RPMI8226 (cell line): Measurements from ENCODE around the gene SV2C.
"Not testable (repeated sequence)": the region's sequence is repeated elsewhere in the genome, so short reads cannot be mapped to it uniquely, and the experiment has no call there.

Experiments
- DNase-seq: peaks from one replicate; pipeline ENCODE4 v3.0.0-alpha.2; 2015

SV2C gene

DNA sequence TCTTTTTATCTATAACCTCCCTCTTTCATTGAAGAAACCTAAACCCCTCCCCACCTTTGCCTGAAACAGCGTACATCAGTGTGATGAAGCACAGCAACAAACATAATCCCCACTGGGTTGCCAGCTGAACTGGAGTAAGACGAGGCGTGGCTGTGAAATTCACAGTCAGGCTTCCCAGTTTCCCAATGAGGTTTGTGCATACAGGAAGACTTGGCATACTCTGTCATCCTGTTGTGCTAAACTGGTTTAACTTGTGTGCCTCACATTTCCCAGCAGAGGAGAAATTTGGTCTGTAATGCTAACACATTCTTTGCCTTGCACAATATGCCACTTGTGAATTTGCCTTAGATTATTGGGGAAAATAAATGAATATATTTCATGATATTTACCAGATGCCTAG, 121.5 kb downstream of the SV2C start:
- DNase-seq = no peak

DNA sequence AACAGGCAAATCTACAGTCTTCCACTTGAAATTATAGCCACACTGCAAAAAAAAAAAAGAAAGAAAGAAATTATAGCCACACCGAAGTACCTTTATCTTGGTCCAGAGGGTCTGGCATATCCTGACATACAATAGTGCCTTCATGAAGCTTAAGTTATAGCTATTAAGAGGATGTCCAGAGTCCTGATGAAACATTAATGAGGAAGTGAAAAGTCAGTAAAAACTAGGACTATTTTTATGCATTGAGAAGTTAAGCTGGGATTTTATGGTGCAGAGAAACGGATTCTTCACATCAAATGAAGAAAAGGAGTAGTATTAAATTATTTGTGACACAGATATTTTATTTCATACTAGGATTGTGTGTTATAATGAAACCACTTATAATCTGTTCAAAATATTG, 123.9 kb downstream of the SV2C start:
- DNase-seq = no peak

DNA sequence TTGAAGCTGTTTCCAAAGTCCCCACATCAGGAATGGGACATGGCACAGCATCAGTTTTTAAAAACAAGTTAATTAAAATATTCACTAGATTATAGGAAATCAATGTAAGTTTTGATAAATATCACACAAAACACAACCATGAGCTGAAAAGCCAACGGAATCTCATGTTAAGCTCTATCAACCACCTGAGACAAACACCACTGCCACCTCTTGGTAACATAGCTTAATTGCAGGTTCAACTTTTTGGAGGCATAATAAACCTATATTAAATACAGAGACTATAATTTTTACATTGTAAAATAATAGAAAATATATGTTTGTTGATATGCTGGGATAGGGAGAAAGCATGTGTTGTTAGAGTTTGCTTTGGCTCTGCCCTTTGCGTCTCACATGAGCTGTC, 126.1 kb downstream of the SV2C start:
- DNase-seq = no peak

DNA sequence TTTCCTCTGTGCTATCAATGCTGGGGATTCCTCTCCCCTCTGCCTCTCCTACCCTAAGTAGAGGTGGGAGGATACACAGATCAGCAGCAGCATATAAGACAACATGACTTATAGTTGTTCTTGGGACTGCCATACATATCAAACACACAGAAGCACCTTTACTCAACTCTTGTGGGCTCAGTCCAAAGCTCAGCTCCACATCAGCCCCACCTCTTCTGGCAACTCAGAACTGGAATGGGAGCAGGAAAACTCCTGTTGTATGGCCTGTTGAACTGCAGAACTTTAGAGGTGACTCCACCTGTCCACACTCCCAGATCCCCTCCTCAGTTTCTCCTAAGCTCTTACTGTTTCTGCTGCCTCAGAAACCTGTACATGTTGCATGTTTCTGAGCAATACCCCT, 127.8 kb downstream of the SV2C start:
- no peak for DNase-seq

DNA sequence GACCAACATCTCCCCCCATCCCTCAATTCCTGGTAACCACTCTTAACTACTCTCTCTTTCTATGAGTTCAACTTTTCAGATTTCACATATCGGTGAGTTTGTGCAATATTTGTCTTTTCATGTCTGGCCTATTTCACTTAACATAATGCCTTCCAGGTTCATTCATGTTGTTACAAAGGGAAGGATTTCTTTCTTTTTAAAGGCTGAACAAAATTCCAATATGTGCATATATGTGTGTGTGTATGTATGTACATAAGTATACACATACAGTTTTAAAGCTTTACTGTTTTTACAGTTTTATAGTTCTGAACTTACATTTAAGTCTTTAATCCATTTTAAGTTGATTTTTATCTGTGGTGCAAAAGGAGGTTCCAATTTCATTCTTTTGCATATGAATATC, 130.7 kb downstream of the SV2C start:
- DNase-seq = no peak

DNA sequence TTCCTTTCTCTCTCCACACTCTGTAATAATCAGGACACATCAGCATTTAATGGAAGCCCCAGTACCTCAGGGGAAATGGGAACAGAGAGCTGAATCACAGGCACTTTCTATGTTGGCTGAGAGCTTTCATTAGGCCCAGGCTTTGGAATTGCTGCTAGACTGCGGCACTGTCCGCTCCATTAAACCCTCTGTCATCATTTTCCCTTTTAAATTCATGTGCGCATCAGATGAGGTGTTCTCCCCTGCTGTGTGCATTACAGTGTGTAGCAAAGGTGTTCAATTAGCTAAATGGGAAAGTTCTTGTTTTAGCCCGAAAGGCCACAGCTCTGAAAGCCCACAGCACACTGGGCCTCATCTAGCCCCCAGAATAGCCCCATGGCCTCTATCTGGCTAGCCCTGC, 133.6 kb downstream of the SV2C start:
- no peak for DNase-seq

DNA sequence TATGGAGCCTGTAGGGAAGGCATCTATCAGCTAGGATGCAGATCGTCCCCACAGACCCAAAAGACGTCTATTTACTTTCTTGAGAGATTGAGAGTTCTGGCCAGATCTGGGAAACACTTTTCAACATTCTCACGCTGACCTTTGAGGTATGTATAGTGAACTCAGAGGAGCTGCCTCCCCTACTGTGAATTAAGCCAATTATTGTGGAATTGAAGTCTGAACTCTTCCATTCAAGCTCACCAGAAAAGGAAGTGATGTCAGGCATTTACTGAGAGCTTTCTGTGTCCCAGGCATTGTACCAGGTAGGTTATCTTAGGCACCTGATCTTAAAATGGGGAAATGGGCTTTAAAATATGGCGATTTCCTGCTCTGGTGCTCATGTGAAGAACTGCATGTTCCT, 136.5 kb downstream of the SV2C start:
- no peak for DNase-seq

DNA sequence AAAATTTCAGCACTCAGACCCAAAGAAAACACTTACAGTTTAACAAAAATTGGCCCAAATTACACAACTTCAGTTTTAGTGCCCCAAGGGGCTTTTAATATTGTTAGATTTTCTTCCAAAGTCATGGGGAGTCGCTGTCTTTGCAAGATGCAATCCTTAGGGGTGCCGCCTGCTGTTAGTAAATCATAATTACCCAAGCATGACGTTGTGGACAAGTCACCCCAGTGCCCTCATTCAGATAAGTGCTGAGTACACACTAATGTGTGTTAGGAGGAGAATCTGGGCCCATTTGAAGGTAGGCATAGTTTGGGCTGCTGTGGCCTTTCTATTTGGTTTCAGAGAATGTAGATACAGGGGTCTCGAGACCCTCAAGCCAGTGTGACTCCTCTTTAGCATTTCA, 138.1 kb downstream of the SV2C start:
- DNase-seq = no peak

DNA sequence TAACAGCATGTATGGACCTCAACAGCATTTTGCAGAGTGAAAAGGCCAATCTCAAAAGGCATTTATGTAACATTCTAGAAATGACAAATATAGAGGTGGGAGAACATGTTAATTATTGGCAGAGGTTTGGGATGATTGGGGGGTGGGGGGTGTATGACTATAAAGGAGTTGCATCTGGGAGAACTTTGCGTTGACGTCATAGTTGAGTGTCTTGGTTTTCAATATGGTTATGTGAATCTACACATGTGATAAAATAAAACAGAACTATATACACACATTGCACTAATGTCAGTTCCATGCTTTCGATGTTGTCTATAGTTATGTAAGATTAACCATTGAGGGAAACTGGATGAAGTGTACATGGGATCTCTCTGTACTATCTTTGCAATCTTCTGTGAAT, 139.1 kb downstream of the SV2C start:
- no peak for DNase-seq

DNA sequence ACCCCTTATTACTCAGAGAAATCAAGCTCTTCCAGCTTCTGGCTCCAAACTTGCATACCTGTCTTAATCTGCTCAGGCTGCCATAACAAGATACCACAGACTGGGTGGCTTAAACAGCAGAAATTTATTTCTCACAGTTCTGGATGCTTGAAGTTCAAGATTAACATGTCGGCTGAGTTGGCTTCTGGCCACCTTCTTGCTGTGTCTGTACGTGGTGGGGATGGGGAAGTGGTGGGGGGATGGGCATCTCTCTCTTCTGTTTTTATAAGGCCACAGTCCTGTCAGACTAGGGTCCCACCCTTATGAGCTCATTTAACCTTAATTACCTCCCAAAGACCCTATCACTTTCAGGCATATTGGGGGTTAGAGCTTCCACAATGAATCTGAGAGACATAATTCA, 140.5 kb downstream of the SV2C start:
- no peak for DNase-seq

DNA sequence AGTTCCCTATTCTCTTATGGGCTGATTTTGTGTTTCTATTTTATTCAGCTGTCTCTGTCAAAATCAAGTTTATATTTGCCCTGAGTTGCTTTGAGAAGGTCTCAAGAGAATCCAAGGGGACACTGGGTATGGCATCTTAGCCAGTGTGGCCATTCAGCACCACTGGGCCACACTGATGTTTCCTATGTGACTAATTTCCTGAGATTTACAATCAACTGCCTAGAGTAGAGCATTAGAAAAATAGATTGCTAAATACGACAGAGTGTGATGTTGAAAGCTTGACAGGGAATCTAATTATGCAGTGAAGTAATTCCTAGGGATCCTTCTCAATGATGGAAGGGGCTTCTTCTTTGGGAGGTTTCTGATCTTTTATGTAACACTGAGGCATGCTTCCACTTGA, 141.7 kb downstream of the SV2C start:
- DNase-seq = no peak

DNA sequence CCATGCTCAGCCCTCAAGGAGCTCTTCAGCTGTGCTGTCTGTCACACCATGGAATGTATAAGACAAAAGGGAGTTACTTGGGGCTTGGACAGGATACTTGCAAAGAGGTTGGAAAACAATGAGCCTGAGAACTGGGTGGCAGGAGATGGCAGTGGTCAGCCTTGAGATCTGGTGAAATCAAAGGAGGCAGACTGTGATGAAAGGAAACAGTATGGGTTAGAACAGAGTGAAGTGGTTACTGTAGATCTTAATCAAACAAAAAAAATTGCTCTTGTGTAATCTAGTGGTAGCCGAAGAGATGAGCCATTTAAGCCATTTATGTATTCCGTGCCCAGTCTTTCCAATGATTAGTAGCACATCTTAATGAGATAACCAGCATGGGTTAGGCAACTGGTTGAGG, 142.2 kb downstream of the SV2C start:
- DNase-seq = no peak

DNA sequence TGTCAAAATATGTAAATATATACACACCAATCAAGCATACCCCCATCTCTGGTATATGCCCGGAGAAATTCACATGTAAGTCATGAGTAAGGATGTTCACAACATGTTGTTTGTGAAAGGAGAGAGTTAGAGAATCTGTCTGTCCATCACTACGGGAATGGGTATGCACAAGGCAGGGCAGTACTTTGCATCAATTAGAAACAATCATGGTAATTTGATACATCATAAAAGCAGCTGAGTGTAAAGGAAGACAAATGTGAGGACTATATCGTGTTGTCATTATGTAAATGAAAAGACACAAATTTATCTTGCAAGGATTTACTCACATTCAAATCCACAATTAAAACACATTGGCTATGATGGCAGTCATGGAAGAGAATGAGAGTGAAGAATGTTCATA, 146.7 kb downstream of the SV2C start:
- no peak for DNase-seq

DNA sequence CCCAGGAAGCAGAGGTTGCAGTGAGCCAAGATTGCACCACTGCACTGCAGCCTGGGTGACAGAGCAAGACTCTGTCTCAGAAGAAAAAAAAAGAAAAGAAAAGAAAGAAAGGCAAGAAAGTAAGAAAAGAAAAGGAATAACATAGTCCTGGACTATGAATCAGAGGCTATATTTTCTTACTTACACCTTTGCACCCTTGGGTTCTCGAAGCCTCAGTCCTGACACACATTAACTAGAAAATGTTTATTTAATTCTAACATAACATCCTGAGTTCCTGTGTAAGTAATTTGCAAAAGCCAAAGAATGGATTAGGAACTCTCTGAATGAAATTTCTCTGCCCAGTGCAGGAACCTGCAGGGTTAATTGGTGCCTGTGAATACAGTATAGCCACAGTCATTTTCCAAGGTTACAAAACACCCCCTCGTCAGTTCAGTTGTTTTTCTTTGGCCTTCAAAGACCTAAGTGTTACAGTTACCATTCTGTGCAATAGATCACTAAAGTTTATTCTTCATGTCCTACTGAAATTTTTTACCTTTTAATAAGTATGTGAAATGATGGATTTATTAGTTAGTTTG, 147.6 kb downstream of the SV2C start:
- DNase-seq = no peak

DNA sequence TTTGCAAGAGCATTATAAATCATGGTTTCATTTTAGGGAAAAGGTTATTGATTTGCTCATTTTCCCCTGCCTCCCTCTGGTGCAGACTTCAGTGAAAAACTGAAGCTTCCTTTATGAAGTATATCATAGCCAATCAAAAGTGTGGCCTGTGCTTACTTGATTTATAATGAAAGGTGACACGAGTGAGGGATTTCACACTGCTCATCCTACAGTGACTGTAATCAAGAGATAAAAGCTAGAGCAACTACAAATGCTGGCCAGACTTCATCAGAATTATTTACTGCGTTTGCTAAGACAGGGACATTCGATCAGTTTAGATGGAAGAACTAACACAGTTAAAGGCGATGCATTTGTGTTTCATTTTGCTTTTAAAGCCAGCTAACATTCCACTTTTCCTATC, 151.5 kb downstream of the SV2C start:
- DNase-seq = no peak

DNA sequence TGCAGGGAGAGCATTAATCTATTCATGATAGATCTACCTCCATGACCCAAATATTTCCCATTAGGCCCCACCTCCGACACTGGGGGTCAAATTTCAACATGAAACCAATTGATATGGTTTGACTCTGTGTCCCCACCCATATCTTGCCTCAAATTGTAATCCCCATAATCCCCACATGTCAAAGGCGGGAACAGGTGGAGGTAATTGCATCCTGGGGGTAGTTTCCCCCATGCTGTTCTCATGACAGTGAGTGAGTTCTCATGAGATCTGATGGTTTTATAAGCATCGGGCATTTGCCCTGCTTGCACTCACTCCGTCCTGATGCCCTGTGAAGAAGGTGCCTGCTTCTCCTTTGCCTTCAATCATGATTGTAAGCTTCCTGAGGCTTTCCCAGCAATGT, 153.5 kb downstream of the SV2C start:
- no peak for DNase-seq

DNA sequence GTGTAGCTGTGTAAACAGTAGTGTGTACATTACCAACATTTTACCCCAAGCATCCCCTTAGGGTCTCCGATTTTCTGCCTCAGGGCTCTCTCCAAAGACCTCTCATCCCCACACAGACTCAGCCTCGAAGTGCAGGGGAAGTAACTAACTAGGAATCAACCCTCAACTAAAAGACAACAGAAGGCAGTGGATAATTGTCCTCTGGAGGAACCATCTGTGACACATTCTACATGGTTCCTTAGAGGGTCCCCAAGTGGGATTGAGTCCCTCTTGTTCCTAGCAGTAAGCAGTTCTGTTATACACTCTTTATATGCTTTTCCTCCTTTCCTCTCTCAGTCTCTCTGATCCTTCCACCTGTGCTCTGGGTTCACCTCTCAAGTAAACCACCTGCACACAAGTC, 157.2 kb downstream of the SV2C start:
- no peak for DNase-seq

DNA sequence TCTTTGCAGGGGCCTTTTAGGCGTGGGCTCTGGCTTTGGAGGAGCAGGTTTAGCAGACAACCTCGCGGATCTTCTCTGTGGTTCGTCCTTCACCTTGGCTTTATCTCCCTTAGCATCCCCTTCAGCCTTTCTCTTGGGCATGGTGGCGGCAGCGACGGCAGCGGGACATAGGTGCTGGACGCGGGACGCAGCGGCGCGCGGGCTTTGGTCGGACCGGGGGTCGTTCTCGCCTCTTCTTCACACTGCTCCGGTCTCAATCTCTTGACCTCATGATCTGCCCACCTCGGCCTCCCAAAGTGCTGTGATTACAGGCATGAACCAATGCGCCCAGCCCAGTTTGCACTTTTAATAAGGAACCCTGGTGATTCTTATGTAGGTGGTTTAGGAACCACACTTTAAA, 159.0 kb downstream of the SV2C start:
- DNase-seq = not testable (repeated sequence)

DNA sequence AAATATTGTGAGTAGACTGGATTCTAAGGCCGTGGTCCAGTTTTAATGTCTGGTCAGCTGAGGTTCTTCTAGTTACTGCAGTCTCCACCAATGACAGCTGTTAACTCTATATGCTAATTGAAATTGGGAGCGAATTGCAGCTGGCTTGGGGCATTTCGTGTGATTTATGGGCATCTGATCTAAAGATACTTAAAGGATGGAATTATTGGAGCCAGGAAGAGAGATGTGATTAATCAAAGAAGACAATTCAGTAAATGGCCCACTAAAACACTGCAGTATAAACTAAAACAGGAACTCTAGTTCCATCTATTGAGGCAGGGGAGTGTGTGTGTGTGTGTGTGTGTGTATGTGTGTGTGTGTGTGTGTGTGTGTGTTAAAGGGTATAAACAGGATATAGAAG, 162.4 kb downstream of the SV2C start:
- no peak for DNase-seq

DNA sequence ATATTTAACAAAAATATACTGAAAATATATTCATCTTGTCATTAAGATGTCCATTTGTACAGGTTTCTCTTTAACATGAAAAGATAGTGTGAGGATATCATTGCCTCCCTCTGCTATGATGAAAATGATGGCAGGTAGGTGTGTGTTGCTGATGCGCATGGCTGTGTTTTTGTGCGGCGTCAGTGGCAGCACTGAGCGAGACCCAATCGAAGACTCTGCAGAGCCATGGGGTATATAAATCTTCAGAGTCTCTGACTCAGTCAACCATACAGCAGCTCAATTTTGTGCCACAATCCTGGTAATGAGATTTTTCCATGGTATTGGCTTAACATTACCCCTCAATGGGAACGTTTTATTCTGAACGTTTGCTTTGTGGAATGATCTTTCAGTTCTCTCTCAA, 166.4 kb downstream of the SV2C start:
- DNase-seq = no peak

DNA sequence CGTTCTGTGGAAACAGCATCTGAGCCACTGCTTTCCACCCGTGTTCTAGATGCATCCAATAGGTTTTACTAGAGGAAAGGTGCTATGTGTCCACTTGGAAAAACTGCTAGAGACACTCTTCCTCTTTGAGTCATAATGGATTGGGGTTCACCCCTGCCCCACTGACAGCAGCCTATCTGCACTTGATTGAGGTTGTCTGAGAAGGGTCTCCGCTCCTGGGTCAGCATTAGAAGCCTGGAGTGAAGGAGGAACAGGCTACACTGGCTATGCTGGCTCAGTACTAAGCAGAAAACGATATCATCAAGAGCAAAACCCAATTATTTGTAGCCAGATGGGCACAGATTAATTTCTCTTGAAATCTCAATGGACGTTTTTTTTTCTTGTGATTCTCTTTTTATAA, 167.3 kb downstream of the SV2C start:
- DNase-seq = no peak

DNA sequence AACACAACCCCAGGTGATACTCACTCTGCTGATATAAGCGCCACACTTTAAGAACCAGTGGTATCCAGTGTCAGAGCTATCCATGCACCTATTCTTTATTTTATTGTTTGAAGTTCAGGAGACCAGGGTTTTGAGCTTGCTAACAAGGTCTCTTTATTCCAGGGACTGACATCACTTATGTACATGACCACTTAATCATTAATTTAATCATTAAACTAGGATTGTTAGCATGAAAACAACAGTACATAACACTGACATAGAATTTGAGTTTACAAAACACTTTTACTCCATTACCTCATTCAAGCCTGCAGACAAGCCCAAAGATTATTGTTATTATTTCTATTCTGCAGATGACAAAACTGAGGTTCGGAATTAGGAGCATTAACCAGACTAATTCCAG, 168.5 kb downstream of the SV2C start:
- no peak for DNase-seq

DNA sequence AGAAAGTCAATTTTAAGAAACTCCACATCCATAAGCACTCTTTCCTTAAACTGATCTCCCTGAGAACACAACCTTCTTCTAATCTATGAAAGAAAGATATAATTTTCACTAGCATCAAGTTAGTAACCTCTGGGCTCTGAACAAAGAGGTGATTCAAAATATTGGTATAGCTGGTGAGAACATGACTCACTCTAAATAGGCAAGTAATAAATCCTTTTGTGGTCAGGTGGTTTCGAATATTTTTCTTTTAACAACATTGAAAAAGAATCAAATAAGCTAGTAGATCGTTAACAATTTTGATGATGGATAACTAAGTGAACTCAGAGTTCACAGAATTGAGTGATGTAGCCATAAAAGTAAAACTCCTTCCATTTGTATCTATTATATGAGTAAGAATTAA, 169.3 kb downstream of the SV2C start:
- DNase-seq = no peak

DNA sequence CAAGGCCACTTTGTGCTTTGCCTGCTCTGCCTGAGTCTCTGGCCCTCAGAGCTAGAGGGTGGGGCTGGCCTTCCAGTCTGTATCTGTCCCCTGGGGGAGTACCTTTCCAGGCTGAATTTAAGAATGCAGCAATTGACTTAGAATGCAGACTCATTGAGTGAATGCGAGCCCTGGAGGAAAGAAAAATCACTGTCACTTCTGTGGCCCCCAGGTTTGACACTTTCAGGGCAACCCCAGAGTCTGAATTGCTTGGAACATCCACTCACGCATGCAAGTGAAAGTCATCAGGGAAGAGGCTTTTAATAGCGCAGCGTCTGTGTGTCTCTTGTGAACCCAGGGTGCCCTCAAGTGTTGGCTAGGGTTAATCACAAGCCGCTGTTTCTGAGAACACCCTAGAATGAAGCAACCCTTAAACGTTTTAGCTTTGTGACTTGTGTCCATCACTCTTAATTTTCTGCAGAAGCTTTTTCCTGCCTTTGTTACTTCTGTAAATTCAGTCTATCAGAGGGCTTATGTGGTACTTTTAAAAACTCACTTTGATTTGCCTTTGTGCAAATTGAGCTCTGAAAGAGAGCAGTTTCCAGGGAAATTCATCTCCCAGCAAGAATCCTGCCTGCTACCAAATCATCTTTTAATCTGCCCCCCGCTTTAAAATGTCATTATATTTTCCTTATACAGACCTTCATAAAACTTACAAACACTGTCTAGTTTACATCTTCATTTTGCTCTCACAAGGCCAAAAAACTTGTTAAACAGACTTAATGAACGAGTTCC, 173.1 kb downstream of the SV2C start:
- peak; percentile 84 for DNase-seq

DNA sequence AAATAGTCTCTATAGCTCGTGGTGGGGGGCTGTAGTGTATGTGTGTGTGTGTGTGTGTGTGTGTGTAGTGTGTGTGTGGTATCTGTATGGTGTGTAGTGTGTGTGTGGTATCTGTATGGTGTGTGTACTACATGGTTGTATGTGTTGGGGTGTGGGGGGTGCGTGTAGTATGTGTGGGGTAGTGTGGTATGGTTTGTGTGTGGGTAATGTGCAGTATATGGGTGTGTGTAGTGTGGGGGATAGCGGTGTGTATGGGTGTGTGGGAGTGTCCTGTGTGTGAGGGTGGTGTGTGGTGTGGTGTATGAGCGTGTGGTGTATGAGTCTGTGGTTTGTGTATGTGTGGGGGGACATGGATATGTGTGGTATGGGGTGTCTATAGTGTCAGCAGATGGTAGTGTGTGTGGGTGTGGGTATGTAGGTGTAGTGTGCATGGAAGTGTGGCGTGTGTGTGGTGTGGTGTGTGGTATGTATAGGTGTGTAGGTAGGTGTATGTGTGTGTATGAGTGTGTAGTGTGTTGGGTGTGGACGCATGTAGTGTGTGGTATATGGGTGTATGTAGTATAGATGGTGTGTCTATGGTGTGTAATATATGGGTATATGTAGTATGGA, 174.1 kb downstream of the SV2C start:
- DNase-seq = no peak
